GM18505 (cell line): ENCODE results near the gene GH1.
"Not testable (repeated sequence)": the region's sequence is repeated elsewhere in the genome, so short reads cannot be mapped to it uniquely, and the experiment has no call there.

ENCODE experiments used
- ATAC-seq: cut with Tn5 transposase; IDR thresholded peaks from one replicate; pipeline ENCODE4 v1.9.1; 2021; ENCODE audit not compliant: unreplicated experiment
- POLR2A ChIP-seq: IDR thresholded peaks from 4 replicates; pipeline ENCODE4 v1.6.1; 2011; ENCODE audit warnings: borderline replicate concordance; ENCODE audit not compliant: insufficient read depth, insufficient read length; ENCODE audit errors: extremely low read depth

GH1 gene

GRCh38 chr17:63928172-63928666 is 9.6 kb upstream of the GH1 start:
- no peak for TF ChIP-seq POLR2A
- no peak for ATAC-seq

- TF ChIP-seq POLR2A = peak; percentile 33
Observed at GRCh38 chr17:63927464-63928171, 9.0 kb upstream of the GH1 start.

GRCh38 chr17:63926164-63926563 is 7.5 kb upstream of the GH1 start:
- ATAC-seq = no peak
- TF ChIP-seq POLR2A = no peak

More at GRCh38 chr17:63927464-63928171, 9.0 kb upstream of the GH1 start:
- no peak for ATAC-seq

- TF ChIP-seq POLR2A = peak; percentile 38
- ATAC-seq = no peak
Observed at GRCh38 chr17:63925615-63926014, 7.0 kb upstream of the GH1 start.

GRCh38 chr17:63922402-63922801 is 3.8 kb upstream of the GH1 start:
- peak; percentile 65 for ATAC-seq

GRCh38 chr17:63920779-63921178 is 2.1 kb upstream of the GH1 start:
- ATAC-seq = not testable (repeated sequence)

- not testable (repeated sequence) for ATAC-seq
Observed at GRCh38 chr17:63920050-63920449, 1.4 kb upstream of the GH1 start.

- no peak for TF ChIP-seq POLR2A
- no peak for ATAC-seq
Observed at GRCh38 chr17:63919311-63919723, 678 bp upstream of the GH1 start.

- no peak for ATAC-seq
- TF ChIP-seq POLR2A = no peak
Observed at GRCh38 chr17:63918305-63918704, 334 bp downstream of the GH1 start.

- TF ChIP-seq POLR2A = no peak
- no peak for ATAC-seq
Observed at GRCh38 chr17:63917646-63918045, 993 bp downstream of the GH1 start.

- ATAC-seq = not testable (repeated sequence)
Observed at GRCh38 chr17:63917206-63917605, 1.4 kb downstream of the GH1 start.

GRCh38 chr17:63916566-63917185 is 2.0 kb downstream of the GH1 start:
- ATAC-seq = no peak

GRCh38 chr17:63915753-63916152 is 2.9 kb downstream of the GH1 start:
- ATAC-seq = not testable (repeated sequence)

More at GRCh38 chr17:63916566-63917185, 2.0 kb downstream of the GH1 start:
- TF ChIP-seq POLR2A = no peak

- ATAC-seq = no peak
- no peak for TF ChIP-seq POLR2A
Observed at GRCh38 chr17:63914471-63914870, 4.2 kb downstream of the GH1 start.

GRCh38 chr17:63911657-63912100 is 7.0 kb downstream of the GH1 start:
- no peak for TF ChIP-seq POLR2A
- no peak for ATAC-seq
